Erythroblast (primary cell): ENCODE measurements around the gene ACSF3.

Source experiments
- GATA1 ChIP-seq: IDR thresholded peaks from 2 replicates; pipeline ENCODE4 v1.6.1; 2011; ENCODE audit warnings: low read depth, mild to moderate bottlenecking, control low read depth, low read length, moderate library complexity
- POLR2A ChIP-seq: IDR thresholded peaks from 2 replicates; pipeline ENCODE4 v1.6.1; 2011; ENCODE audit warnings: mild to moderate bottlenecking, low read length

DNA sequence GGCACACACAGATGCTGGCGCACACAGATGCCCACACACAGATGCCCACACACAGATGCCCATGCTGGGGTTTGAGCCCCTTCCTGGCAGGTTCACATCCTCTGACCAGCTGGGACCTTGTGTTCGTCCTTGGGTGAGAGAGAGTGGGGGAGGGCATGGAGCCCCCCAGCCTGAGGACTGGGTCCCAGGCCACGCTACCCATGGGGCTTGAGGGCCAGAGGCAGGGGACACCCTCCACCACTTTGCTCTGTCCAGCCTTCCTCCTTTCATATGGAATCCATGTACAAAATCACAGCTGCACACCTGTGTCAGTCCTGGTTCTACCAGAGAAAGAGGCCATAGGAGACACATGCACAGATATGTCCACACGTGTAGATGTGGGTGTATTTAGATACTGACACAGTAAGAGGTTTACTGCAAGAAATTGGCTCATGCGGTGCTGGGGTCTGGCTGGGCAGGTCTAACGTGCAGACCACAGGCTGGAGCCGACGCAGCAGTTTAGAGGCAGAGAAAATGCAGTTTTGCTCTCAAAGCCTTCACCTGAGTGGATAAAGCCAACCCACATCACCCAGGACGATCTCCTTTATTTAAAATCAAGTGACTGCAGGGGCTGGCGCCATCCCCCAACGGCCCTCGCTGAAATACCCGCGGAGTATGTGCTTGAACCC, 95.8 kb downstream of the ACSF3 start:
- no peak for TF ChIP-seq POLR2A
- no peak for TF ChIP-seq GATA1
